GM23338 (cell line): ENCODE data around the gene BBX. TPM values are rescaled to one million over a fixed set of nuclear protein-coding genes. Genes with fewer than 3 reads are reported as not detected.

ENCODE experiments used
- ATAC-seq: fragments of 200-7000 bp; cut with Tn5 transposase; 3 replicates; pipeline ENCODE4 v1.9.1; 2020
- DNase-seq: peaks from one replicate; pipeline ENCODE4 v3.0.0-alpha.2; 2015; ENCODE audit warnings: low spot score
- H2AFZ ChIP-seq: fragments of 200-600 bp; sonication (generic); 2 replicates; pipeline ENCODE4 v1.8.0; 2016; ENCODE audit warnings: antibody characterized with exemption, mild to moderate bottlenecking, moderate library complexity
- H3F3A ChIP-seq: fragments of 200-600 bp; sonication (generic); replicated peaks from 2 replicates; pipeline ENCODE4 v1.8.0; 2017; ENCODE audit warnings: antibody characterized with exemption, mixed run types, low read depth
- H3K27ac ChIP-seq: fragments of 200-600 bp; sonication (generic); 2 replicates; pipeline ENCODE4 v1.6.1; 2016; ENCODE audit warnings: low read depth
- H3K27me3 ChIP-seq: fragments of 200-600 bp; sonication (generic); 2 replicates; pipeline ENCODE4 v1.8.0; 2016; ENCODE audit warnings: mild to moderate bottlenecking, mixed run types, moderate library complexity; ENCODE audit not compliant: insufficient read depth
- H3K36me3 ChIP-seq: fragments of 200-600 bp; sonication (generic); 2 replicates; pipeline ENCODE4 v1.8.0; 2016; ENCODE audit warnings: mild to moderate bottlenecking; ENCODE audit not compliant: insufficient read depth
- H3K4me1 ChIP-seq: fragments of 200-600 bp; sonication (generic); 2 replicates; pipeline ENCODE4 v1.8.0; 2016; ENCODE audit warnings: mild to moderate bottlenecking, moderate library complexity; ENCODE audit not compliant: insufficient read depth
- H3K4me2 ChIP-seq: fragments of 200-600 bp; sonication (generic); 2 replicates; pipeline ENCODE4 v1.7.1; 2017; ENCODE audit warnings: mixed run types
- H3K4me3 ChIP-seq: fragments of 200-600 bp; sonication (generic); 2 replicates; pipeline ENCODE4 v1.6.1; 2016; ENCODE audit warnings: mixed run types
- H3K79me2 ChIP-seq: fragments of 200-600 bp; sonication (generic); replicated peaks from 2 replicates; pipeline ENCODE4 v1.8.0; 2017; ENCODE audit warnings: mild to moderate bottlenecking; ENCODE audit not compliant: insufficient read depth
- H3K9me2 ChIP-seq: fragments of 200-600 bp; sonication (generic); 2 replicates; pipeline ENCODE4 v1.8.0; 2017; ENCODE audit not compliant: insufficient read depth
- H4K20me1 ChIP-seq: fragments of 200-600 bp; sonication (generic); replicated peaks from 2 replicates; pipeline ENCODE4 v1.8.0; 2017; ENCODE audit warnings: mild to moderate bottlenecking; ENCODE audit not compliant: insufficient read depth
- H3K27ac Mint-ChIP-seq: 2 replicates; pipeline ENCODE4 v1.8.0; 2020; ENCODE audit warnings: inconsistent platforms, mild to moderate bottlenecking, moderate library complexity, mixed read lengths
- H3K27me3 Mint-ChIP-seq: 3 replicates; pipeline ENCODE4 v1.8.0; 2022; ENCODE audit warnings: low read depth, mild to moderate bottlenecking, moderate library complexity, mixed read lengths, inconsistent platforms; ENCODE audit not compliant: insufficient read depth, poor library complexity
- H3K36me3 Mint-ChIP-seq: 3 replicates; pipeline ENCODE4 v1.8.0; 2021; ENCODE audit warnings: low read depth, mild to moderate bottlenecking, inconsistent platforms, moderate library complexity, mixed read lengths
- H3K4me1 Mint-ChIP-seq: 3 replicates; pipeline ENCODE4 v1.8.0; 2020; ENCODE audit warnings: mild to moderate bottlenecking, inconsistent platforms, mixed read lengths
- H3K4me3 Mint-ChIP-seq: 3 replicates; pipeline ENCODE4 v1.8.0; 2021; ENCODE audit warnings: moderate library complexity, mild to moderate bottlenecking, inconsistent platforms, mixed read lengths
- H3K9me3 Mint-ChIP-seq: 3 replicates; pipeline ENCODE4 v1.8.0; 2020; ENCODE audit warnings: moderate library complexity, mild to moderate bottlenecking, inconsistent platforms, mixed read lengths
- CREB1 ChIP-seq: fragments of 250-450 bp; sonication (Bioruptor Pico); IDR thresholded peaks from 2 replicates; pipeline ENCODE4 v1.5.0; 2020; ENCODE audit warnings: low read depth, mild to moderate bottlenecking, moderate library complexity
- EZH2 ChIP-seq: fragments of 200-600 bp; sonication (generic); IDR thresholded peaks from one replicate; pipeline ENCODE4 v1.8.0; 2017; ENCODE audit warnings: antibody characterized with exemption, mild to moderate bottlenecking, low read depth; ENCODE audit not compliant: unreplicated experiment
- EZH2phosphoT487 ChIP-seq: fragments of 200-600 bp; sonication (generic); IDR thresholded peaks from one replicate; pipeline ENCODE4 v1.8.1; 2018; ENCODE audit warnings: antibody characterized with exemption; ENCODE audit not compliant: unreplicated experiment
- JUNB ChIP-seq: IDR thresholded peaks from one replicate; pipeline ENCODE4 v1.6.1; 2016; ENCODE audit warnings: antibody characterized with exemption; ENCODE audit not compliant: unreplicated experiment
- NANOG ChIP-seq: IDR thresholded peaks from 2 replicates; pipeline ENCODE4 v1.6.1; 2016; ENCODE audit warnings: antibody characterized with exemption, borderline replicate concordance
- STAT1 ChIP-seq: IDR thresholded peaks from one replicate; pipeline ENCODE4 v1.6.1; 2016; ENCODE audit warnings: antibody characterized with exemption; ENCODE audit not compliant: unreplicated experiment
- ZNF114 ChIP-seq: fragments of 250-450 bp; sonication (Bioruptor Pico); IDR thresholded peaks from 2 replicates; pipeline ENCODE4 v1.5.0; 2020; ENCODE audit warnings: mild to moderate bottlenecking, moderate library complexity
- ZNF331 ChIP-seq: fragments of 250-450 bp; sonication (Bioruptor Pico); IDR thresholded peaks from 2 replicates; pipeline ENCODE4 v1.5.0; 2020; ENCODE audit warnings: low read depth, mild to moderate bottlenecking, moderate library complexity
- ZNF462 ChIP-seq: fragments of 250-450 bp; sonication (Bioruptor Pico); IDR thresholded peaks from 2 replicates; pipeline ENCODE4 v1.5.0; 2020; ENCODE audit warnings: mild to moderate bottlenecking, moderate library complexity
- polyA plus RNA-seq: library from polyadenylated mRNA; unstranded; fragments of >200 nt; fragmentation: Nextera tagmentation; extraction: Ambion mirVana; gene quantifications from 2 replicates; pipeline ENCODE4 v1.2.1, GENCODE V29; 2016
- total RNA-seq: library from RNA; depleted of rRNA; stranded (reverse); fragments of >200 nt; shearing (Covaris generic); gene quantifications from 2 replicates; pipeline ENCODE4 v1.2.3, GENCODE V29; 2014

Gene BBX
- total and polyA plus RNA-seq, 2 experiments from 2014 or later = 35.2 to 44.1 TPM

- TF ChIP-seq ZNF462 (CRISPR knock-in tag) = no peak
- no peak for TF ChIP-seq EZH2
- no peak for TF ChIP-seq ZNF114 (CRISPR knock-in tag)
- no peak for TF ChIP-seq JUNB
- no peak for TF ChIP-seq EZH2phosphoT487
Measured at GRCh38 chr3:107498646-107499045, 24.1 kb upstream of the BBX start (continued).

- Mint-ChIP-seq H3K27me3 (peaks cover 2% of the 10 kb centered on the region), H3K4me1 (no peaks in the 10 kb centered on the region), H3K36me3 (no peaks in the 10 kb centered on the region), H3K4me3 (no peak overlapping the region), H3K27ac (no peak overlapping the region), H3K9me3 (no peaks in the 10 kb centered on the region)
- no peaks in the 10 kb centered on the region for H3K36me3 ChIP-seq
- H3K4me2 ChIP-seq = no peak overlapping the region
- ATAC-seq = no peak
- H4K20me1 ChIP-seq = no peaks in the 10 kb centered on the region
- H3K27ac ChIP-seq = no peak overlapping the region
- DNase-seq = no peak
- H3F3A ChIP-seq = no peaks in the 10 kb centered on the region
- H3K4me1 ChIP-seq = no peaks in the 10 kb centered on the region
- no peak overlapping the region for H3K4me3 ChIP-seq
- H3K9me2 ChIP-seq = no peaks in the 10 kb centered on the region
- no peaks in the 10 kb centered on the region for H3K79me2 ChIP-seq
- no peaks in the 10 kb centered on the region for H3K27me3 ChIP-seq
- H2AFZ ChIP-seq = no peak overlapping the region
- no peak for TF ChIP-seq NANOG
- no peak for TF ChIP-seq ZNF331 (CRISPR knock-in tag)
- TF ChIP-seq EZH2phosphoT487 = no peak
- no peak for TF ChIP-seq STAT1
- no peak for TF ChIP-seq CREB1 (CRISPR knock-in tag)
- no peak for TF ChIP-seq JUNB
- TF ChIP-seq ZNF462 (CRISPR knock-in tag) = no peak
Measured at GRCh38 chr3:107506458-107506857, 16.3 kb upstream of the BBX start.
